ENCODE results near the gene LRP2BP.
"Not testable (repeated sequence)": the region's sequence is repeated elsewhere in the genome, so short reads cannot be mapped to it uniquely, and the experiment has no call there.

LRP2BP gene

DNA sequence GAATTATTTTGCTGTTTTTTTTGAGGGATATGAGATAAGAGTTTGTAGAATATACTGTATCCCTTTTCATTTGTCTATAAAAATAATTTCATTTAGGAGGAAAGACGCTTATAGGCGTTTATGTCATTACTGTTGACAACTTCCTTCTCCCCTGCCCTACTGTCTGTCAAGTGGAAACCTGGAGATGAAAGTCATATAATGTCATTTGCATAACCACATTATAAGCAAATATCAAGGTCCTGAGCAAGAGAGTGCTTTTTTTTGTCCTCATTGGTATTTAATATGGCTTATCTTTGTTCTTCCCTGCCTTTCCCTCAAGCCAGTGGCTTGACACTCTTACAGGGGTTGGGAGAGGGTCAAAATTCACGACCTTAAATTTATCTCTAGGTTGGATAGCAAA, 55.8 kb downstream of the LRP2BP start:
- Mint-ChIP-seq H3K27ac (peak overlapping the region; percentile 49), H3K36me3 (peaks cover 55% of the 10 kb centered on the region), H3K4me3 (no peak overlapping the region), H3K9me3 (no peaks in the 10 kb centered on the region), H3K27me3 (no peaks in the 10 kb centered on the region), H3K4me1 (peaks cover 52% of the 10 kb centered on the region)
- ATAC-seq (ENCODE audit: low read depth), result peak; percentile 87
- no peak for DNase-seq (ENCODE audit: low spot score in 2 of 2)

DNA sequence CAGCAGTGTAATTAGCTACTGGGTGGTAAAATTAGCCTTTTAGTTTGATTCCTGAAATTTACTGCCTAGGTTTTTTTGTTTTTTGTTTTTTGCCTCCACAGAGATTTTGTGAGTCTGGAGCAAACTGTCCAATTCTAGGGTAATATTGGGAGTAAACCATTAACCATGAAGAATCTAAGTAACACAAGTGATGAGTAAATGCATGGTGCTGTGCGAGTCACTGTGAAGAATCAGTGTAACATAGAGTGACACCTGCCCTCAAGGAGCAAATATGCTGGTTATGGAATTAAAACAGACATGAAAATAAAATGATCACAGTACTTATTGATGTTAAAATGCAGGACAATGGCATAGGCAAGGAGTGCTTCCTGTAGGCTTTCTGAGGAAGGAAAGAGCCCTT, 60.1 kb downstream of the LRP2BP start:
- ATAC-seq (ENCODE audit: low read depth) (no peak), DNase-seq (ENCODE audit: low spot score in 2 of 2) (no peak)
- Mint-ChIP-seq H3K9me3 (no peaks in the 10 kb centered on the region), H3K4me1 (peaks cover 31% of the 10 kb centered on the region), H3K27ac (no peak overlapping the region), H3K4me3 (no peak overlapping the region), H3K27me3 (no peaks in the 10 kb centered on the region), H3K36me3 (peaks cover 51% of the 10 kb centered on the region)

DNA sequence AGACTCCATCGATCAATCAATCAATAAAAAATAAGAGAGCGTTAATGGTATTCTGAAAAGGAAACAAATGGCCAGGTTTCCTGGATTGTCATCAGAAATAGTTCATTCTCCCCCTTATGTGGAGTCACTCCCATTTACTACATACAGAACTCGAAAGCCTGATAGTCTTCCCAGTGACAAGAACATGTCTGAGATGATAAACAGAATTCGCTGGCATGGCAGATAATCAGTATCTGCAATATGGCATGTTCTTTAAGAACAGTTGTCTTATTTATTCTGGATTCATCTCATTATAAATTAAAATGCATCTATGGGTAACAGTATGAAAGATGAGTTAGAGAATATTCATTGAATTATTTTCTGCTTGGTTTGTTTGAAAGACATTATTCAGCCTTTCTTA, 61.4 kb downstream of the LRP2BP start:
- Mint-ChIP-seq H3K9me3 (no peaks in the 10 kb centered on the region), H3K27ac (no peak overlapping the region), H3K4me3 (no peak overlapping the region), H3K36me3 (peaks cover 49% of the 10 kb centered on the region), H3K4me1 (peaks cover 26% of the 10 kb centered on the region), H3K27me3 (no peaks in the 10 kb centered on the region)
- ATAC-seq (ENCODE audit: low read depth), result no peak
- DNase-seq (ENCODE audit: low spot score in 2 of 2), result no peak

DNA sequence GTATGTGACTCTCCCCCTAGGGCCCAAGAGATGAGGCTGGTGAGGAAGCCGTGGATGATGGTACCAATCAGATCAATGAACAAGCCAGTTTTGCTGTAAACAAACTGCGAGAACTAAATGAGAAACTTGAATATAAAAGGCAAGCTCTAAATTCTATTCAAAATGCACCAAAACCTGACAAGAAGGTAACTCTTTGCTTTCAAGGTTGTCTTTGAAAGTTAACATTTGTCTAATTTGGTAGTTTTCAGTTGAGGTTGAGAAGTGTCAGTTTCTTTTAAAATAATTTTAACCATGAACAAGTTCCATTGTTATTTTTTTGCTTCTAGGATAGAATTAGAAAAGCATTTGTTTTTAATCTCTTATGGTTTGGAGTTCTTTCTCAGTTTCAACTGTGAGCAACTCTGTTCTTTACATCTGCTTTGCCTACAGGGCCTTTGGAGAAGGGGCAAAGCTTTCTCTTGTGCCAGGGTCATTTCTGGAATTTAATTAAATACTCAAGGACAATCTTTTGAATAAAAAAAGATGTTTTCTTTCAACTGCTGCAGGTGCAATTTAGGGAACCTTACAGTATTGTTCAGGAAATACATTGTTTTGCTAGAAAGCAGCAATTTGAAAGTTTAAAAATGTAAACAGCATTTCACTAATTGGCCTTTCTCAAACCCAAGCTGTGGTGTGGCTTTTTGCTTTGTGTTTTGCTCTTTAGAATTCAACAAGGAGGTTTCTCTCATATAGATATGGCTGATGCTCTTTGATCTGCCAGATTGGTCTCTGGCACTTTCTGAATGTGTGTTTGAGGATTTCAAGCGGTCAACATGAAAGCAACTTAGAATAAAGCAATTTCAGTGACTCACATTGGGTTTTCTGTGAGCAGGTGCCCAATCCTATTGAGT, 62.9 kb downstream of the LRP2BP start:
- Mint-ChIP-seq H3K27me3 (no peaks in the 10 kb centered on the region), H3K27ac (peak overlapping the region; percentile 80), H3K4me3 (no peak overlapping the region), H3K36me3 (peaks cover 48% of the 10 kb centered on the region), H3K4me1 (peaks cover 29% of the 10 kb centered on the region), H3K9me3 (no peaks in the 10 kb centered on the region)
- DNase-seq (ENCODE audit: low spot score in 2 of 2) (no peak), ATAC-seq (ENCODE audit: low read depth) (no peak)

DNA sequence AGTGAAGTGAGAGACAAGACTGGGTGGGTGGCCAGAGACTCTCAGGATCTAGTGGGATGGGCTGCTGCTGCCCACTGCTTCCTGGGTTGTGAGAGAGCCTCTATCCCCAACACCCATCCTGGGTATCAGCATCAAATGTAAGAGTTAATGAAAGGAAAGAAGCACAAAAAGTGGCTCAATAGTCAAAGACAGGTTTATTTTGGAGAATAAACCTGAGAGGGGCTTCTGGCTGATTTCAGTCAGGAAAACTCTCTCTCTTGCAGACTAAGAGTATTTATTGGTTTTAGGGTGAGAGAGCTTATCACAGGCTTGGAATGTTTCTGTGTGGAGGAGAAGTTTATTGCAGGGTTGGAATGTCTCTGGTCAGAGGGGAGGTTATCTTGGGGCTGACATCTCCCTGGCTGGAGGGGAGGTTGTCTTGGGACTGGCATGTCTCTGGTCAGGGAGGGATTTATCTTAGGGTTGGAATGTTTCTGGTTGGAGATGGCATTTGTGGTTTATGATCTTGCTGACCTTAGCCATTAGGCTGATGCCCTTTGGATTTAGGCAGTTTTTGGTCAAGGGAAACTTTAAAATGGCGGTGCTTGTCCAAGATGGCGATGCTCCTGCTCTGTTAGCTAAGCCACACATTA, 65.7 kb downstream of the LRP2BP start:
- Mint-ChIP-seq H3K4me1 (peaks cover 13% of the 10 kb centered on the region), H3K36me3 (peaks cover 25% of the 10 kb centered on the region), H3K27ac (peak overlapping the region; percentile 26)
- not testable (repeated sequence) for H3K4me3 Mint-ChIP-seq; H3K27me3 Mint-ChIP-seq; DNase-seq (ENCODE audit: low spot score in 2 of 2); H3K9me3 Mint-ChIP-seq; ATAC-seq (ENCODE audit: low read depth)

DNA sequence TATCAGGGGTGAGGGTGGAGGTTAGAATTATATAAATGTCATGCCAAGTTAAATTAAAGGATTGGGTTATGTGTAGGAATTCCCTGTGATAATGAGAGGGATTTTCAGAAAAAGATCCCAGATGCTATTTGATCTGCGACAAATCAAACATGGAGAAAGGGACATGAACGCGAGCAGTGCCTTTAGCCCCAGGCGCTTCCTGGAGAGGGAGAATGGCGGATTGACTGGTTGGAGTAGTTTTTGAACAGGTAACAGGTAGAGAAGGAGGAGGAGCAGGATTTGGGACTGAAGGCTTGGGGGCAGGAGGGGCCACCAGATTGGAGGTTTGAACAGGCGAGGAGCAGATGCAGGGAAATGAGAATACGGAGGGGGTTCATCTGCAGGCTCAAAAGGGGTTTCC, 67.1 kb downstream of the LRP2BP start:
- ATAC-seq (ENCODE audit: low read depth) (no peak), DNase-seq (ENCODE audit: low spot score in 2 of 2) (no peak)
- Mint-ChIP-seq H3K36me3 (peaks cover 27% of the 10 kb centered on the region), H3K9me3 (no peaks in the 10 kb centered on the region), H3K4me3 (no peak overlapping the region), H3K27me3 (no peaks in the 10 kb centered on the region), H3K4me1 (peaks cover 16% of the 10 kb centered on the region), H3K27ac (no peak overlapping the region)

DNA sequence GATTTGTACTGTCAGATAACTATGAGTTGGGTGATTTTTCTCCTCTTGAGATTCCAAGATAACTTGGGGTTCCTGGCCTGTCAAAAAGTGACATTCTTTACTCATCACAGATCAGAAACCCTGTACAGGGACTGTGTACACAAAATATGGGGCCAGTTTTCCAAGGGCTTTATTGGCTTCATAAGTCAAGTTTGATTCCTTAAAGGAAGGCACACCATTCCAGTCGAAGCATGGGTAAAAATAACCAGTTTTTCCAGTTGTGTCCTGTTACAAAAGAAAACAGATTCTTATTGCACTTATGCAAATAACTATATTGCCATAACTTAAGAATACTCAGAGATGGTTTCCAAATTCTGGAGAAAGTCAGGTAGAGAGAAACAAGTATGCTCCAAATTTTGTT, 70.0 kb downstream of the LRP2BP start:
- peaks cover 23% of the 10 kb centered on the region for H3K36me3 Mint-ChIP-seq
- not testable (repeated sequence) for H3K9me3 Mint-ChIP-seq; ATAC-seq (ENCODE audit: low read depth); H3K27me3 Mint-ChIP-seq; H3K4me3 Mint-ChIP-seq; DNase-seq (ENCODE audit: low spot score in 2 of 2); H3K27ac Mint-ChIP-seq
- H3K4me1 Mint-ChIP-seq, result peaks cover 12% of the 10 kb centered on the region

DNA sequence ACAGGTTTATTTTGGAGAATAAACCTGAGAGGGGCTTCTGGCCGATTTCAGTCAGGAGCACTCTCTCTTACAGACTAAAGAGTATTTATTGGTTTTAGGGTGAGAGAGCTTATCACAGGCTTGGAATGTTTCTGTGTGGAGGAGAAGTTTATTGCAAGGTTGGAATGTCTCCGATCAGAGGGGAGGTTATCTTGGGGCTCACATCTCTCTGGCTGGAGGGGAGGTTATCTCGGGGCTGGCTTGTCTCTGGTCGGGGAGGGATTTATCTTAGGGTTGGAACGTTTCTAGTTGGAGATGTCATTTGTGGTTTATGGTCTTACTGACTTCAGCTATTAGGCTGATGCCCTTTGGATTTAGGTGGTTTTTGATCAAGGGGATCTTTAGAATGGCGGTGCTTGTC, 71.4 kb downstream of the LRP2BP start:
- H3K4me1 Mint-ChIP-seq; H3K9me3 Mint-ChIP-seq; H3K27me3 Mint-ChIP-seq; ATAC-seq (ENCODE audit: low read depth); H3K4me3 Mint-ChIP-seq; DNase-seq (ENCODE audit: low spot score in 2 of 2): not testable (repeated sequence)
- peak overlapping the region; percentile 14 for H3K27ac Mint-ChIP-seq
- H3K36me3 Mint-ChIP-seq, result peaks cover 26% of the 10 kb centered on the region

DNA sequence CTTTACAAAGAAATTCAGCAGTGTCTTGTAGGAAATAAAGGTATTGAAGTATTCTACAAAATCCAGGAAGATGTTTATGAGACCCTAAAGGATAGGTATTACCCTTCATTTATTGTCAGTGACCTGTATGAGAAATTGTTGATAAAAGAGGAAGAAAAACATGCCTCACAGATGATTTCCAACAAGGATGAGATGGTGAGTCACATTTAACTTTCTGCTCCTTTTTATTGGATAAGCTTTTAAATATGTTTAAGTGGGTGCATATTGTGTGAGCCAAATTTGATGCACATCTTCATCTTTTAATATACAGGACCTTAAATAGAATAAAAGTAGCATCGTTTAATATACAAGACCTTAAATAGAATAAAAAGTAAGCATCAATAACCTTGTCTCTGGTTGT, 72.1 kb downstream of the LRP2BP start:
- H3K4me3 Mint-ChIP-seq, result no peak overlapping the region
- H3K36me3 Mint-ChIP-seq, result peaks cover 19% of the 10 kb centered on the region
- H3K4me1 Mint-ChIP-seq, result peaks cover 4% of the 10 kb centered on the region
- DNase-seq (ENCODE audit: low spot score in 2 of 2) (no peak), ATAC-seq (ENCODE audit: low read depth) (no peak)
- H3K9me3 Mint-ChIP-seq, result no peaks in the 10 kb centered on the region
- H3K27ac Mint-ChIP-seq, result peak overlapping the region; percentile 14
- H3K27me3 Mint-ChIP-seq, result no peaks in the 10 kb centered on the region

DNA sequence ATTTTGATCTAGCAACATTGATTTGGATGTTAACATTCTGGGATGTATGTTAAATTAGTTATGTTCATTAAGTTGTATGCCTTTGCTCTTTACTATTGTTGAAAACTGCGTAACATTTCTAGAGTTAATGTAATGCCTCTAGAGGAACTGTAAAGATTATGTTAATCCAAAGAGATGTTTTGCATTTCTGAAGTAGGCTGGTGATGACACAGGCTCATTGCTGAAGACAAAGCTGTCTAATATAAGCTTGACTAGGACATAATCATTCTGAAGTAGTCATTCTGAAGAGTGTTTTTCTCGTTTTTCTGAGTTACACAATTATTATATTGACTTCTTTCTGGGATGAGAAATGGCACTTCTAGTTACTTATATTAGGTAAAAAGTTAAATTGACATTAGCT, 72.9 kb downstream of the LRP2BP start:
- Mint-ChIP-seq H3K27ac (peak overlapping the region; percentile 45), H3K9me3 (no peaks in the 10 kb centered on the region), H3K27me3 (no peaks in the 10 kb centered on the region), H3K4me1 (peaks cover 3% of the 10 kb centered on the region), H3K4me3 (no peak overlapping the region), H3K36me3 (peaks cover 16% of the 10 kb centered on the region)
- ATAC-seq (ENCODE audit: low read depth) (no peak), DNase-seq (ENCODE audit: low spot score in 2 of 2) (no peak)

DNA sequence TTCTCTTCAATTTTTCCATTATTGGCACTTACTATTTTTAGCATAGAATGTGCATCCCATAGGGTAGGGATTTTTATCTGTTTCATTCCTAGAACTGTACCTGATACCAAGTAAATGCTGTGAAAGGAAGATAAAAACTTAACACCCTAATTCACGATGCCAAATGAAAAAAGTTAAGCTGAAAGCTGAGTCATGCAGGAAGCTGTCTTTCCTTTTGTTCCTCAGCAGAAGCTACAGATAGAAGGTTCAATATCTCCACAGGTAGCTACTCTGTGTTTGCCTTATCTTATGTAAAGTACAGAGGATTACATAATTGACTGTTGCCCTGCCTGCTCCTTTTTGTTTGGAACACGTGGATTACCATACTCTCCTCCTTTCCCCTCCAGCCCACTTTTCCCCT, 77.0 kb downstream of the LRP2BP start:
- Mint-ChIP-seq H3K9me3 (no peaks in the 10 kb centered on the region), H3K27me3 (no peaks in the 10 kb centered on the region), H3K4me1 (no peaks in the 10 kb centered on the region), H3K36me3 (peaks cover 34% of the 10 kb centered on the region), H3K4me3 (no peak overlapping the region), H3K27ac (no peak overlapping the region)
- DNase-seq (ENCODE audit: low spot score in 2 of 2) (no peak), ATAC-seq (ENCODE audit: low read depth) (no peak)

DNA sequence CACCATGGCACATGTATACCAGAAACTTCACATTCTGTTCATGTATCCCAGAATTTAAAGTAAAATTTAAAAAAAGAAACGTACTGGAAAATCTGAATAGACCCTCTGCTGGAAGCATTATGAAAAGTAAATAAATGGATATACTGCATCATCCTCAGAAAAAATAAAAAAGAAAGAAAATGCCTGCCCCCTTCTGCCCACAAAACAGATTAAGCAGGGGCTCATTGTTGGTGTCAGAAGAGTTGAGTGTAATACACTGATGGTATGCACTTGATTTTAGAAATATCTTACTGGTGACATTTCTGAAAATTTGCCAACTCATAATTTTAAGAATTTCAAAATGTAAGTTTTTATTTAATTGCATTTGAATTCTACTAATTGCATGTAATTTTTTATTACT, 77.8 kb downstream of the LRP2BP start:
- DNase-seq (ENCODE audit: low spot score in 2 of 2), result no peak
- Mint-ChIP-seq H3K27me3 (no peaks in the 10 kb centered on the region), H3K4me3 (no peak overlapping the region), H3K36me3 (peaks cover 39% of the 10 kb centered on the region), H3K4me1 (no peaks in the 10 kb centered on the region), H3K9me3 (no peaks in the 10 kb centered on the region), H3K27ac (no peak overlapping the region)
- ATAC-seq (ENCODE audit: low read depth), result no peak

DNA sequence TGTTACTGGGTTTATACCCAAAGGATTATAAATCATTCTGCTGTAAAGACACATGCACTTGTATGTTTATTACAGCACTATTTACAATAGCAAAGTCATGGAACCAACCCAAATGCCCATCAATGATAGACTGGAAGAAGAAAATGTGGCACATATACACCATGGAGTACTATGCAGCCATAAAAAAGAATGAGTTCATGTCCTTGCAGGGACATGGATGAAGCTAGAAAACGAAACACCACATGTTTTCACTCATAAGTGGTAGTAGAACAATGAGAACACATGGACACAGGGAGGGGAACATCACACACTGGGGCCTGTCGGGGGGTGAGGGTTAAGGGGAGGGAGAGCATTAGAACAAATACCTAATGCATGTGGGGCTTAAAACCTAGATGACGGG, 78.3 kb downstream of the LRP2BP start:
- H3K36me3 Mint-ChIP-seq, result peaks cover 41% of the 10 kb centered on the region
- H3K27ac Mint-ChIP-seq; H3K4me3 Mint-ChIP-seq; ATAC-seq (ENCODE audit: low read depth); H3K4me1 Mint-ChIP-seq; H3K27me3 Mint-ChIP-seq; DNase-seq (ENCODE audit: low spot score in 2 of 2); H3K9me3 Mint-ChIP-seq: not testable (repeated sequence)
